Left lung (tissue), 10 donors: Measurements from ENCODE around the gene SPIRE1. TPM values are rescaled to one million over a fixed set of nuclear protein-coding genes. Genes with fewer than 3 reads are reported as not detected.
"Not testable (repeated sequence)": the region's sequence is repeated elsewhere in the genome, so short reads cannot be mapped to it uniquely, and the experiment has no call there.

Experiments
- ATAC-seq: fragments of 200-7000 bp; cut with Tn5 transposase; one replicate; pipeline ENCODE4 v1.9.1; 2020; ENCODE audit warnings: moderate library complexity
- DNase-seq, 4 donors: peaks; one replicate each; pipeline ENCODE4 v3.0.0-alpha.2; 2013 to 2020
- H3K27ac ChIP-seq, 2 donors: fragments of 200-600 bp; sonication (generic) in 1 of 2; one replicate each; pipeline versions ENCODE4 v1.5.0 to v1.8.0; 2020 to 2021
- H3K27me3 ChIP-seq, 2 donors: fragments of 200-600 bp; sonication (generic) in 1 of 2; one replicate each; pipeline versions ENCODE4 v1.5.0 to v1.8.0; 2020 to 2021
- H3K36me3 ChIP-seq, 2 donors: fragments of 200-600 bp; sonication (generic) in 1 of 2; one replicate each; pipeline versions ENCODE4 v1.5.0 to v1.8.0; 2020 to 2021
- H3K4me1 ChIP-seq, 2 donors: fragments of 200-600 bp; one replicate each; pipeline ENCODE4 v1.8.0; 2021
- H3K4me3 ChIP-seq, 2 donors: fragments of 200-600 bp; sonication (generic) in 1 of 2; one replicate each; pipeline versions ENCODE4 v1.5.0 to v1.8.0; 2020 to 2021; ENCODE audit warnings: mild to moderate bottlenecking in 1 of 2
- H3K9me3 ChIP-seq, 2 donors: fragments of 200-600 bp; sonication (generic) in 1 of 2; one replicate each; pipeline versions ENCODE4 v1.5.0 to v1.8.0; 2020 to 2021
- CTCF ChIP-seq, 2 donors: fragments of 200-600 bp; sonication (generic) in 1 of 2; IDR thresholded peaks; one replicate each; pipeline versions ENCODE4 v1.5.0 to v1.8.0; 2021; ENCODE audit warnings: antibody characterized with exemption in 2 of 2
- intact Hi-C, 2 donors: fragments of 100-400 bp; cut with DNase I; formaldehyde crosslinking; loops; one replicate each; pipeline versions ENCODE4 v1.11.2 to v1.14.2; 2022
- polyA plus RNA-seq, 6 donors: library from polyadenylated mRNA; unstranded; fragments of 120-200 nt; gene quantifications; one replicate each; pipeline ENCODE4 v1.2.1, GENCODE V29; 2013; ENCODE audit not compliant: insufficient read length in 6 of 6
- total RNA-seq, 2 donors: library from RNA; stranded (reverse); fragmentation: NEBNext Ultra II Directional; extraction: Animal tissue kit (Norgen Biotek cat#: 25700); gene quantifications; one replicate each; pipeline ENCODE4 v1.2.1, GENCODE V29; 2021
- donor health status: DM: no; HTN: yes; CAD: no.
- donor health status: DM: no; HTN: no; CAD: no.

The SPIRE1 gene
- total and polyA plus RNA-seq, 8 donors: 12.1 to 50.4 (median 15.7) TPM

GRCh38 chr18:12647773-12648172, 10.1 kb downstream of the SPIRE1 start:
- DNase-seq (no peak), ATAC-seq (no peak)
- Histone ChIP-seq H3K27ac (no peak overlapping the region), H3K9me3 (no peaks in the 10 kb centered on the region), H3K36me3 (peaks cover 0 to 4% of the 10 kb centered on the region in 2 donors), H3K4me1 (peaks cover 8 to 16% of the 10 kb centered on the region in 2 donors), H3K27me3 (no peaks in the 10 kb centered on the region), H3K4me3 (no peak overlapping the region)
- TF ChIP-seq CTCF (IDR thresholded peaks at IDR 0.05): no peak
- intact Hi-C loops: no loop called here

GRCh38 chr18:12645751-12646203, 12.1 kb downstream of the SPIRE1 start:
- Histone ChIP-seq H3K27me3 (no peaks in the 10 kb centered on the region), H3K4me3 (no peak overlapping the region), H3K36me3 (peaks cover 0 to 4% of the 10 kb centered on the region in 2 donors), H3K27ac (peak overlapping the region in 1 of 2 donors; percentile 55), H3K4me1 (peaks cover 5 to 15% of the 10 kb centered on the region in 2 donors), H3K9me3 (no peaks in the 10 kb centered on the region)
- TF ChIP-seq CTCF (IDR thresholded peaks at IDR 0.05): no peak
- peak; percentile 96 for ATAC-seq
- DNase-seq: peak in 2 of 4 donors; percentile 63 to 74
- intact Hi-C loops: no loop called here

GRCh38 chr18:12645254-12645653, 12.7 kb downstream of the SPIRE1 start:
- Histone ChIP-seq H3K9me3 (no peaks in the 10 kb centered on the region), H3K4me1 (peaks cover 5 to 20% of the 10 kb centered on the region in 2 donors), H3K36me3 (peaks cover 0 to 4% of the 10 kb centered on the region in 2 donors), H3K27ac (no peak overlapping the region), H3K4me3 (no peak overlapping the region), H3K27me3 (no peaks in the 10 kb centered on the region)
- intact Hi-C loops: no loop called here
- ATAC-seq: no peak
- no peak for DNase-seq
- TF ChIP-seq CTCF (IDR thresholded peaks at IDR 0.05): no peak

GRCh38 chr18:12643756-12644155, 14.2 kb downstream of the SPIRE1 start:
- intact Hi-C loops, DNase-seq, H3K27ac ChIP-seq, H3K36me3 ChIP-seq, ATAC-seq, H3K4me3 ChIP-seq, H3K9me3 ChIP-seq, H3K27me3 ChIP-seq: not testable (repeated sequence)
- H3K4me1 ChIP-seq: peaks cover 5 to 24% of the 10 kb centered on the region in 2 donors

- Histone ChIP-seq H3K36me3 (no peaks in the 10 kb centered on the region), H3K4me1 (peaks cover 5 to 19% of the 10 kb centered on the region in 2 donors), H3K9me3 (no peaks in the 10 kb centered on the region), H3K27me3 (no peaks in the 10 kb centered on the region), H3K4me3 (no peak overlapping the region), H3K27ac (no peak overlapping the region)
- ATAC-seq (no peak), DNase-seq (no peak)
- intact Hi-C loops: no loop called here
- no peak for TF ChIP-seq CTCF (IDR thresholded peaks at IDR 0.05)
These were observed 17.1 kb downstream of the SPIRE1 start for GRCh38 chr18:12640881-12641200.
